HG03064 (cell line): ENCODE data around the gene ZNF573.

Experiments used
- ATAC-seq: cut with Tn5 transposase; IDR thresholded peaks from one replicate; pipeline ENCODE4 v1.9.1; 2021; ENCODE audit warnings: low read depth; ENCODE audit not compliant: unreplicated experiment

Gene ZNF573

GRCh38 chr19:37698216-37698615, 81.2 kb downstream of the ZNF573 start:
- ATAC-seq: no peak

DNA sequence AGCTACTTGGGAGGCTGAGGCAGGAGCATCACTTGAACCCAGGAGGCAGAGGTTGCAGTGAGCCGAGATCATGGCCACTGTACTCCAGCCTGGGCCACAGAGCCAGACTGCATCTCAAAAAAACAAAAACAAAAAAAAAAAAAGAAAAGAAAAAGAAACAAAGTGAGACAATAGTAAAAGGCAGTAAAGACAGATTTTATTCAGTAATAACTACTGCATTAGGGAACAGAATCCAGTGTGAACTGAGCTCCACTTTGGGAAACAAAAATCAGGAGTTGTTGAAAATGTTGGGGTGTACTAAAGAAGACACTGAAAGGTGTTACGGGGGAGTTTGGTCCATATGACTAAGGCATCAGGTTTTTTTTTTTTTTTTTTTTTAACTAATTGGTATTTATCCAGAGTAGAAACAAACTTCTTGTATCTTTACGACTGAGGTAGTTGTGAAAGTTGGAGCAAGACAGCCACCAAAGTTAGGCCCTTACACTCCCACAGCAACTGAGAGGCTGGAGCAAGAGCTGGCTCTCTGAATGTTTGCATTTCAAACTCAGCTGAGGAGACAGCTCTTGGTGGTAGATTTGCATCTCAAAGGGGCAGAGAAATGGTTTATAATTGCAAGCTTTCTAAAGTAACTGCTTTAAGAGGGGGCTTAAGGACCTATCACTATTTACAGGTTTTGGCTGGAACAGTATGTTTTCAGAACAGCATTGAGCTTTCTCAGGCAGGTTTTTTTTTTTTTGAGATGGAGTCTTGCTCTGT, 84.1 kb downstream of the ZNF573 start:
- no peak for ATAC-seq

DNA sequence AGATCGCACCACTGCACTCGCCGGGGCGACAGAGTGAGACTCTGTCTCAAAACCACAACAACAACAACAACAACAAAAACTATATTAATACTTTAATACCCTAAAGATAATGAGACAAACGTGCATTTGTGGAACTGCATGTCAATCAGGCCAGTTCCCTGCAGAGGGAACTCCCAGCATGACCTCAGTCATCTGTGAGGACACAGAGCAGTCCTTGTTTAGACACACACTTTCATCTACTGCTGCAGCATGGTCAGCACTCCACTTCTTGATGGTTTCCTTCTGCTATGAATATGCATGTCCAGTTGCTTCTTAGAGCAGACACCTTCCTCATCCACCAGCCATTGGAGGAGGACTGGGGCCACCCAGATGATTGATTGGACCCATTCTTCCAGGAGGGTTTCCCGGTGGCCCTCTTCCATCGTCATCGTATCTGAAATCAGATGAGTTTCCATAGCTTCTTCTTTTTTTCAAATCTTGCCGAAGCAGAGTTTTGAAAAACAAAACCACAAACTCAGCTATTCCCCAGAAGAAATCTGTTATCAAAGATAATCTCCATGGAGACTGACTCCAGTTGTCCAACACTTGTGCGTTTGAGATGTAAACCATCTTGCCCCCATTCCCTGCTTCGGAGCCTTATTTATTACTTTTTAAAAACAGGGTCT, 86.3 kb downstream of the ZNF573 start:
- no peak for ATAC-seq

- no peak for ATAC-seq
Measured at GRCh38 chr19:37691881-37692504, 87.4 kb downstream of the ZNF573 start.
